GM18907 (cell line): ENCODE results near the gene MRPL22.
A peak's percentile ranks its signal among the peaks of the same experiment; 100 is the strongest.
"Not testable (repeated sequence)": the region's sequence is repeated elsewhere in the genome, so short reads cannot be mapped to it uniquely, and the experiment has no call there.

Experiments
- ATAC-seq: cut with Tn5 transposase; IDR thresholded peaks from one replicate; pipeline ENCODE4 v1.9.1; 2021; ENCODE audit warnings: mild to moderate bottlenecking, moderate library complexity; ENCODE audit not compliant: unreplicated experiment

MRPL22 gene

DNA sequence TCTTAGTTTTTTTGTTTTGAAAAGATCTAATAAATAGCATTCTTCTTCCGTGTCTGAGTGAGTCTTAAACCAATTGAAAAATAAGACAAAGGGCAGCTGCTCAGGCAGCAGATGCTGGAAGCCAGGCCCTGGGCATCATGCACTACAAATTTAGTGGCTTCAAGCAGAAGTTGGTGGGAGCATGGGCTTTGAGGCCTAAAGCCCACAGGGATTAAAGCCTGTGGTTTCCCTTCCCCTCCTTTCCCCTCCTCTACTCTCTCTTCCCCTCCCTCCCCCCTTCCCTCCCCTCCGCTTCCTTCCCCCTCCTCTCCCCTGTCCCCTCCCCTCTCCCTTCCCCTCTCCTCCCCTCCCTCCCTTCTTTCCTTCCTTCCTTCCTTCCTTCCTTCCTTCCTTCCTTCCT, 52.6 kb downstream of the MRPL22 start:
- no peak for ATAC-seq

DNA sequence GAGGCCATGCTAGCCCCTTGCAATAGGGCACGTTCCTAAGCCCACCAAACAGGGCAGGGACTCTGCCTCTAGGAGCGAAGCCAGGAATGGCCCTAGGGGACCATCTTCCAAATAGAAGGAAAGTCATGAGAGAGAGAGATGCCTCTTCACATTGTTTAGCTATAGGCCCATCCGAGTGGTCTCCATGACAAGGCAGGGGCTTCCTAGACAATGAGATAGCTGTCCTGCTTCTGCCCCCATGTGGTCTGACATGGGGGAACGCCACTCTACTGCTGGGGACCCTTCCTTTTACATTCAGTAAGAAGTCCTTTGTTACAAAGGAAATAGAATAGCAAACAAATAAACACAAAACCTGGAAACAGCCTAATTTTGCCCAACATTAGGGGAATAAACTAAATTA, 54.8 kb downstream of the MRPL22 start:
- ATAC-seq, result no peak

DNA sequence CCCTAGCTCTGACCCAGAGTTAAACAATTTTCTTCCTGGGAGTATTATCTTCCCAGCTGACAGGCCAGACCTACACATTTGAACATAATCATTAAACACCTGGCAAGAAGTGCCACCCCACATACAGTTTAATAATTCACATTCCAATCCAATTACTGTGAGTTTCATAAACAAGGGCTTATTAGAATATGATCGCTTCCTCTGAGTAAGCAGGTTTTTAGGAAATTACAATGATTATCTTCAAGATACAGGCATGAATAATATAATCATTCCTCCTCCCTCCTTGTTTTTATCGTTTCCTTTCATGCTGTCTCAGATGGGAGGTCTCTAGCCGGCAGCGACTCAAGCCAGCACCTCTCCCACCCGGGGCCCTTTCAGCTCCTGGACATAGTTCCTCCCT, 56.9 kb downstream of the MRPL22 start:
- no peak for ATAC-seq

DNA sequence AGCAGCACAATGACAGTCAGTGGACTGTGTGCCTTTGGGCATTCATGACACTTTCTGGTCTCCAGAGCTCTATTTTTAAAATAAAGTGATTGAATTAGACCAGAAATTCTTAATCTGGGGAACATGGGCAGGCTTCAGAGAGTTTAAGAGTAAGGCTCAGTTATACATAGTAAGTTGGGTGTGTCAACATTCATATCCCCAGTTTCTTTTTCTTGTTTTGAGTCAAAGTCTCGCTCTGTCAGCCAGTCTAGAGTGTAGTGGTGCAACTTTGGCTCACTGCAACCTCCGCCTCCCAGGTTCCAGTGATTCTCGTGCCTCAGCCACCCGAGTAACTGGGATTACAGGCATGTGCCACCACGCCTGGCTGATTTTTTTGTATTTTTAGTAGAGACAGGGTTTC, 59.0 kb downstream of the MRPL22 start:
- no peak for ATAC-seq

DNA sequence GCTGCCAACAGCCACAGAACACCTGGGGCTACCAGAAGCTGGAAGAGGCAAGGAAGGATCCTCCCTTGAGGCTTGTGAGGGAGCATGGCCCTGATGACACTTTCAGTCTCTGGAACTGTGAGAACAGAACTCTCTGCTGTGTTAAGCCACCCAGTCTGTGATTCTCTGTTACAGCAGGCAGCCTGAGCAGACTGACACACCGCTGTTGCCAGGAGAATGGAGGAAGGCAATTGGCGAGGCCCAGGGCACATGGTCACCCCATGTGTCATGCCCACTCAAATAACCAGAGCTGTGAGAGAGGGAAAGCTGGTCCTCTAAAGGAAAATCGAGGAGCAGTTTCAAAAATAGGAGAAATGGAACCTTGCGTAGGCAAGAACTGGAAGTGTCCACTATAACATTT, 60.6 kb downstream of the MRPL22 start:
- no peak for ATAC-seq

DNA sequence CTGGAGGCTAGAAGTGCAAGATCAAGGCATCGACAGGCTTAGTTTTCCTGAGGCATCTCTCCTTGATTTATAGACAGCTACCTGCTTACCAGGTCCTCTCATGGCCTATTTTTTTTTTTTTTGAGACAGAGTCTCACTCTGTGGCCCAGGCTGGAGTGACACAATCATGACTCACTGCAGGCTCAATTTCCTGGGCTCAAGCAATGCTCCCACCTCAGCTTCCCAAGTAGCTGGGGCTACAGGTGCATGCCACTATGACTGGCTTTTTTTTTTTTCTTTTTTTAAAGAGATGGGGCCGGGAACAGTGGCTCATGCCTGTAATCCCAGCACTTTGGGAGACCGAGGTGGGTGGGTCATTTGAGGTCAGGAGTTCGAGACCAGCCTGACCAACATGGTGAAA, 61.8 kb downstream of the MRPL22 start:
- not testable (repeated sequence) for ATAC-seq

DNA sequence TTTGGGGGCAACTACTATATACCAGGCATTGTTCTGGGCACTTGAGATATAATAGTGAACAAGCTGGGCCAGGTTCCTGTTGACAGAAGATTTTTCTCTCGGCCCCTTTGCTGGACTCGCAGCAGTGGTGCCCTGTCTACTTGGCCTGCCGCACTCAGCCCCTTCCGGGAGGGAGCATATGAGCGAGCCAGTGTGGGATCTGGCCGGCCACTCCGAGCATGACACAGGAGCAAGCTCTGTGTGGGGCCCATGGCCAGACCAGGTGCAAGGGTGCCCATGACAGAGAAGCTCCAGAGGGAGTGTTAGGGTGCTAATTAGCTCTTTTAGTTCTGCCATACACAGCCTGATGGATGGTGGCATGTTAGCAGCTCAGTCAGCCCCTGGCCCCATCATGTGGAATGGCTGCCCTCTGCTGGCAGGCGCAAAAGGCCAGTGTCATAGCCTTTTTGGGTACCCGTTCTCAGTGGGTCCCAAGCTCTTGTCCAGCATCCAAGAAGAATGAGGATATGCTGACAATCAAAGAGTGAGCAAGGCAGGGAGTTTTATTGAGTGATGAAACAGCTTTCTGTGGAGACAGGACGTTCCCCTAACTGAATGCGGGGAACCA, 63.4 kb downstream of the MRPL22 start:
- no peak for ATAC-seq

DNA sequence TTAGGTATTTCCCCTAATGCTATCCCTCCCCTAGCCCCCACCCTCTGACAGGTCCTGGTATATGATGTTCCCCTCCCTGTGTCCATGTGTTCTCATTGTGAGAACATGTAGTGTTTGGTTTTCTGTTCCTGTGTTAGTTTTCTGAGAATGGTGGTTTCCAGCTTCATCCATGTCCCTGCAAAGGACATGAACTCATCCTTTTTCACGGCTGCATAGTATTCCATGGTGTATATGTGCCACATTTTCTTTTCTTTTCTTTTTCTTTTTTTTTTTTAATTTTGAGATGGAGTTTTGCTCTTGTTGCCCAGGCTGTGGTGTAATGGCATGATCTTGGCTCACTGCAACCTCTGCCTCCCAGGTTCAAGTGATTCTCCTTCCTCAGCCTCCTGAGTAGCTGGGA, 65.4 kb downstream of the MRPL22 start:
- not testable (repeated sequence) for ATAC-seq

DNA sequence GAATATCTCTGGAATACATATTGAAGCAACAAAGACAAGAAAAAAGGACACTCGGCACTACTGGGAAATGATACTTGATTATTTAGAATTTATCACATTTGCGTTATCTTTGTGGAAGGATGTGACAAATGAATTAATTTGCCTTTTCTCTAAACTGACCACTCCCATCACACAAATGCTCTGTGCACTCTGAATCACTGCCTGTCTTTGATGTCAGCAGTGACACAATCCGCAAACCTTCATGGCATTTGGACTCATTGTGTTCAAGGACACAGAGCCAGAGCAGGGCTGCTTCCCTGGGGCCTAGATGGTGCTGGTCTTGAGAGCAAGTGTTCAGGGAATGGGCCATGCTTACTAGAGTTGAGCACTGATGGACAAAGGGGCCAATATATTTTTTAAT, 67.8 kb downstream of the MRPL22 start:
- no peak for ATAC-seq

DNA sequence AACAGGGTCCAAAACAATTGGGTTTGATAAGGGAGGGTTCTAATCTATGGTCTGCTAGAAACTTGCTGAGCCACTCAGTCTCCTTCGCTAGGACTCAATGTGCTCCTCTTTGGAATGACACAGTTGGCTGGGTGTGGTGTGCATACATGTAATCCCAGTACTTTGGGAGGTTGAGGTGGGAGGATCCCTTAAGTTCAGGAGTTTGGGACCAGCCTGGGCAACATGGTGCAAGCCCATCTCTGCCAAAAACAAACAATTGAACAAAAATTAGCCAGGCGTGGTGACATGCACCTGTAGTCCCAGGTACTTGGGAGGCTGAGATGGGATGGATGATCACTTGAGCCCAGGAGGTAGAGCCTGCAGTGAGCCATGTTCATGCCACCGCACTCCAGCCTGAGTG, 70.0 kb downstream of the MRPL22 start:
- ATAC-seq, result no peak

DNA sequence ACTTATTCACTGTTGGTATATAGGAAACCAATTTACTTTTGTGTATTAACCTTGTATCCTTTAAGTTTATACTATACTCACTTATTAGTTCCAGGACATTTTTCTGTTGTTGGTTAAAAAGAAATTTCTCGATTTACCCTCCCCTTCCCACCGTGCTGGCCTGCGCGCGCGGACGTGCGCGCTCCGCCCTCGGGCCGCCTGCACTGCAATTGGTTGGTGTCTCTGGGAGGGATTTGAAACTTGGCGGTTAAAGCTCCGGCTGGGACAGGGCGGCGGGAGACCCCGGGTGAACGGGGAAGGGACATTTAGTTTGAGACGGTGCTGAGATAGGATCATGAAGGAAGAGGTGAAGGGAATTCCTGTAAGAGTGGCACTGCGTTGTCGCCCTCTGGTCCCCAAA, 72.7 kb downstream of the MRPL22 start, which contains the start of gene KIF4B:
KIF4B (plus strand) TSS at position 230 of the 400 bp plus-strand sequence; CDS start at position 335, 105 bp downstream.
- ATAC-seq, result no peak

DNA sequence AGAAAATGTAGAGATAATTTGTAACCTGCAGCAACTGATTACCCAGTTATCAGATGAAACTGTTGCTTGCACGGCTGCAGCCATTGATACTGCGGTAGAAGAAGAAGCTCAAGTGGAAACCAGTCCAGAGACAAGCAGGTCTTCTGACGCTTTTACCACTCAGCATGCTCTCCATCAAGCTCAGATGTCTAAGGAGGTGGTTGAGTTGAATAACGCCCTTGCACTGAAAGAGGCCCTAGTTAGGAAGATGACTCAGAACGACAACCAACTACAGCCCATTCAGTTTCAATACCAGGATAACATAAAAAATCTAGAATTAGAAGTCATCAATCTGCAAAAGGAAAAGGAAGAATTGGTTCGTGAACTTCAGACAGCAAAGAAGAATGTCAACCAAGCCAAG, 74.4 kb downstream of the MRPL22 start:
- no peak for ATAC-seq

DNA sequence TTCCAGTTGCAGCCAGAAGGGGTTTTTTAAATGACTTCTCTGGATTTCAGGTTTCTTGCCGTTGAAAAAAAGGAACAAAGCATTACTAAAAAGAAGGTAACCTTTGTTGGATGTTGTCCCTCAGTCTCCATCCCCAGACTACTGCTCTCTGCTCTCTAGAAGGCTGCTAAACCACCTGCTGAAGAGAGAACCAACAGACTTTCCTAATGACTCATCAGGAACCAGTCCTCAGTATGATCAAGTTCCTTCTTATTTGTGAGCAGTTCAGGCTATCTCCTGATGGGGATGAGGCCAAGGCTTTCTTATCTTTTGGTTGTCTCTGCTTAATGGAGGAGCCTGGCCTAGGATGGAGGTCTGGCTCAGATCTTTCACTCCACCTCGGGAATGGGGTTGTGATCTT, 76.7 kb downstream of the MRPL22 start:
- peak; percentile 99 for ATAC-seq
